Measurements from ENCODE around the gene NFATC1. TPM values are rescaled to one million over a fixed set of nuclear protein-coding genes. Genes with fewer than 3 reads are reported as not detected.
A peak's percentile ranks its signal among the peaks of the same experiment; 100 is the strongest.

The NFATC1 gene
- polyA plus RNA-seq (2013, experiment 1 of 2): 55.8 TPM
- 44.4 TPM for polyA plus RNA-seq (2013, experiment 2 of 2)

DNA sequence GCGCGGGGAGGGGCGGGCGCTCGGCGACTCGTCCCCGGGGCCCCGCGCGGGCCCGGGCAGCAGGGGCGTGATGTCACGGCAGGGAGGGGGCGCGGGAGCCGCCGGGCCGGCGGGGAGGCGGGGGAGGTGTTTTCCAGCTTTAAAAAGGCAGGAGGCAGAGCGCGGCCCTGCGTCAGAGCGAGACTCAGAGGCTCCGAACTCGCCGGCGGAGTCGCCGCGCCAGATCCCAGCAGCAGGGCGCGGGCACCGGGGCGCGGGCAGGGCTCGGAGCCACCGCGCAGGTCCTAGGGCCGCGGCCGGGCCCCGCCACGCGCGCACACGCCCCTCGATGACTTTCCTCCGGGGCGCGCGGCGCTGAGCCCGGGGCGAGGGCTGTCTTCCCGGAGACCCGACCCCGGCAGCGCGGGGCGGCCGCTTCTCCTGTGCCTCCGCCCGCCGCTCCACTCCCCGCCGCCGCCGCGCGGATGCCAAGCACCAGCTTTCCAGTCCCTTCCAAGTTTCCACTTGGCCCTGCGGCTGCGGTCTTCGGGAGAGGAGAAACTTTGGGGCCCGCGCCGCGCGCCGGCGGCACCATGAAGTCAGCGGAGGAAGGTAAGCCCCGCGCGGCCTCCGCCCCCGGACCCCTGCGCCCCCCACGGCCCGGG, at the start of gene NFATC1:
NFATC1 (plus strand) TSS at position 170 of the 644 bp plus-strand sequence; CDS start at position 465, 295 bp downstream.
- peak within 1 kb of the TSS; percentile 91 for H3K27ac ChIP-seq (ENCODE audit: low read depth, low read length, severe bottlenecking)
- no peaks in the 10 kb centered on the region for H3K9me3 ChIP-seq (ENCODE audit: control insufficient read depth, low read length)
- WGBS, 2 experiments (ENCODE audit: insufficient coverage in 2 of 2): 0% methylated on average over 56 to 57 of the region's 91 CpGs
- H3K36me3 ChIP-seq (ENCODE audit: control insufficient read depth, insufficient read depth, low read length): no peaks in the 10 kb centered on the region
- peak within 1 kb of the TSS; percentile 66 for H3K4me3 ChIP-seq (ENCODE audit: extremely low read depth, insufficient read depth, low read length, poor library complexity, severe bottlenecking)
- H3K4me1 ChIP-seq (ENCODE audit: control insufficient read depth, insufficient read depth, low read length, poor library complexity, severe bottlenecking): peaks cover 17% of the 10 kb centered on the region

DNA sequence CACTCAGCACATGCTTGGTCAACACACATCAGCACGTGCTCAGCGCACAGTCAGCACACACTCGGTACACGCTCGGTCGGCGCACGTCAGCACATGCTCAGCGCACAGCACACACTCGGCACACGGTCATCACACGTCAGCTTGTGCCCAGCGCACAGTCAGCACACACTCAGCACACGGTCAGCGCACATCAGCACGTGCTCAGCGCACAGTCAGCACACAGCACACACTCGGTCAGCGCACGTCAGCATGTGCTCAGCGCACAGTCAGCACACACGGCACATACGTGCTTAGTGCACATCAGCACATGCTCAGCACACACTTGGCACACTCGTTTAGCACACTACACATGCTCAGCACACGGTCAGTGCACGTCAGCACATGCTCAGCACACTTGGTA, 49.7 kb upstream of the NFATC1 start:
- H3K4me1 ChIP-seq (ENCODE audit: control insufficient read depth, insufficient read depth, low read length, poor library complexity, severe bottlenecking): no peaks in the 10 kb centered on the region

DNA sequence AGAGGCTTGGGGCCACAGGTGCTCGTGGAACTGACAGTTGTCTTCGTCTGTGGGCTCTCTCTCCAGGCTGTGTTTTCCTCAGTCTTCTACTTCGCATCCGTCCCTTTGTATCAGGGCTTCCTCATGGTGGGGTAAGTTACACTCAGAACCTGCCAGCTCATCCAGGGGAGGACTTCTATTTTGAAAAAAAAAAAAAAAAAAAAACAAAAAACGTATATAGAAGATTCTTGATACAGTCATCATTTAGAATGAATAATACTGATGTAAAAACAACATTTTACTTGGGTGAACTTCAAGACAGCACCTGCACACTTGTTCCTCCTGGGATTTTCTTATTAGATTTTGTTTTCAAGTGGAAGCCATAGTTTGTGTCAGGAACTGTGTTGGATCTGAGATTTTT, 47.7 kb upstream of the NFATC1 start:
- H3K4me1 ChIP-seq (ENCODE audit: control insufficient read depth, insufficient read depth, low read length, poor library complexity, severe bottlenecking): no peaks in the 10 kb centered on the region
- H3K9me3 ChIP-seq (ENCODE audit: control insufficient read depth, low read length): no peaks in the 10 kb centered on the region
- no peak overlapping the region for H3K27ac ChIP-seq (ENCODE audit: low read depth, low read length, severe bottlenecking)
- no peak overlapping the region for H3K4me3 ChIP-seq (ENCODE audit: extremely low read depth, insufficient read depth, low read length, poor library complexity, severe bottlenecking)
- H3K36me3 ChIP-seq (ENCODE audit: control insufficient read depth, insufficient read depth, low read length): peaks cover 45% of the 10 kb centered on the region
- 90 to 93% methylated on average over 2 of the region's 5 CpGs for WGBS, 2 experiments (ENCODE audit: insufficient coverage in 2 of 2)

More for the DNA sequence above, 49.7 kb upstream of the NFATC1 start:
- H3K27ac ChIP-seq (ENCODE audit: low read depth, low read length, severe bottlenecking): no peak overlapping the region
- 94 to 97% methylated on average over 26 of the region's 26 CpGs for WGBS, 2 experiments (ENCODE audit: insufficient coverage in 2 of 2)
- H3K36me3 ChIP-seq (ENCODE audit: control insufficient read depth, insufficient read depth, low read length): peaks cover 45% of the 10 kb centered on the region
- no peak overlapping the region for H3K4me3 ChIP-seq (ENCODE audit: extremely low read depth, insufficient read depth, low read length, poor library complexity, severe bottlenecking)
- H3K9me3 ChIP-seq (ENCODE audit: control insufficient read depth, low read length): no peaks in the 10 kb centered on the region

DNA sequence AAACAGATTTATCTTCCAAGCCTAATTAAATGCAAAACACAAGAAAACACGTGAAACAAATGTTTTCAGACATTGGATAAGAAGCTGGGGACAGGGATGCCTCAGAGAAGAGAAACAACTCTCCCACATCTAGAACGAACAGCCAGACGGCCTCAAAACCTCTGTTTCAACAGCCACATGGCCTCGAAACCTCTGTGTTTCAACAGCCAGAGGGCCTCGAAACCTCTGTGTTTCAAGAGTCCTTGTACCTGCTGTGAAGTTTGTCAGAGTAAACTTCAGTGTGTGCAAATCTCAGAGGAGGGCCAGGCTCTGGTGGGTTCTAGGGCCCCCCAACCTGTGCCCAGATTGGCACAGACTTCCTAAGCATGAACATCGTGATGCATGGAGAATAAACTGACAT, 43.3 kb upstream of the NFATC1 start:
- Histone ChIP-seq H3K4me1 (ENCODE audit: control insufficient read depth, insufficient read depth, low read length, poor library complexity, severe bottlenecking) (no peaks in the 10 kb centered on the region), H3K36me3 (ENCODE audit: control insufficient read depth, insufficient read depth, low read length) (peaks cover 9% of the 10 kb centered on the region), H3K4me3 (ENCODE audit: extremely low read depth, insufficient read depth, low read length, poor library complexity, severe bottlenecking) (no peak overlapping the region), H3K9me3 (ENCODE audit: control insufficient read depth, low read length) (no peaks in the 10 kb centered on the region), H3K27ac (ENCODE audit: low read depth, low read length, severe bottlenecking) (no peak overlapping the region)
- WGBS, 2 experiments (ENCODE audit: insufficient coverage in 2 of 2): 64 to 71% methylated on average over 4 to 5 of the region's 6 CpGs

DNA sequence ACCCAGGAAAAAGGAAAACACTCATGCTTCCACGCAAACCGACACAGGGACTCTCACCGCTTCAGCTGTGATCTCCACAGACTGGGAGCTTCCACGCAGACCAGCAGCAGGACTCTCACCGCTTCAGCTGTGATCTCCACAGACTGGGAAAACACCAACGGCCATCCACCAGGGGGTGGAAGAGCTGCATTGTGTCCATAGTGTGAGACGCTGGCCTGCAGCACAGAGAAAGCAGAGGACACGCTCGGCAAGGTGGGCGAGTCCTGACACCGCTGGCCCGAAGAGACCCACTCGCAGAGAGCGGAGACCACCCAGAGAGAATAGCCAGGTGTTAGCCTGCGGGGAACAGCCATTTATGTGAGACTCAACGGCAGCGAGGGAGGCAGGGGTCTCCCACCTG, 42.5 kb upstream of the NFATC1 start:
- Histone ChIP-seq H3K4me3 (ENCODE audit: extremely low read depth, insufficient read depth, low read length, poor library complexity, severe bottlenecking) (no peak overlapping the region), H3K4me1 (ENCODE audit: control insufficient read depth, insufficient read depth, low read length, poor library complexity, severe bottlenecking) (no peaks in the 10 kb centered on the region), H3K27ac (ENCODE audit: low read depth, low read length, severe bottlenecking) (no peak overlapping the region), H3K9me3 (ENCODE audit: control insufficient read depth, low read length) (no peaks in the 10 kb centered on the region), H3K36me3 (ENCODE audit: control insufficient read depth, insufficient read depth, low read length) (peaks cover 5% of the 10 kb centered on the region)
- 86 to 90% methylated on average over 17 of the region's 17 CpGs for WGBS, 2 experiments (ENCODE audit: insufficient coverage in 2 of 2)

DNA sequence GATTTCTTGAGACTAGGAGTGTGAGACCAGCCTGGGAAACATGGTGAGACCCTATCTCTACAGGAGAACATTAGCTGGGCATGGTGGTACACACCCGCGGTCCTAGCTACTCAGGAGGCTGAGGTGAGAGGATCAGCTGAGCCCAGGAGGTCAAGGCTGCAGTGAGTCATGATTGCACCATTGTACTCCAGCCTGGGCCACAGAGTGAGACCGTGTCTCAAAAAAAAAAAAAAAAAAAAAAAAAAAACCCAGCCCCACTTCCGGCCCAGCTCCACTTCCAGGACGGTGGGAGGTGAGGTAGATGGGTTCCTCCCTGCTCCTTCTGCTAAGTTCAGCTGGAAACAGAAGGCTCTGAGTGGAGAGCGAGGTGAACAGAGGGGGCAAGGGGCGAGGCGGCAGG, 41.4 kb upstream of the NFATC1 start:
- peaks cover 5% of the 10 kb centered on the region for H3K36me3 ChIP-seq (ENCODE audit: control insufficient read depth, insufficient read depth, low read length)
- H3K4me3 ChIP-seq (ENCODE audit: extremely low read depth, insufficient read depth, low read length, poor library complexity, severe bottlenecking): no peak overlapping the region
- H3K4me1 ChIP-seq (ENCODE audit: control insufficient read depth, insufficient read depth, low read length, poor library complexity, severe bottlenecking): no peaks in the 10 kb centered on the region
- no peak overlapping the region for H3K27ac ChIP-seq (ENCODE audit: low read depth, low read length, severe bottlenecking)
- no peaks in the 10 kb centered on the region for H3K9me3 ChIP-seq (ENCODE audit: control insufficient read depth, low read length)
- 85 to 94% methylated on average over 5 to 6 of the region's 8 CpGs for WGBS, 2 experiments (ENCODE audit: insufficient coverage in 2 of 2)

DNA sequence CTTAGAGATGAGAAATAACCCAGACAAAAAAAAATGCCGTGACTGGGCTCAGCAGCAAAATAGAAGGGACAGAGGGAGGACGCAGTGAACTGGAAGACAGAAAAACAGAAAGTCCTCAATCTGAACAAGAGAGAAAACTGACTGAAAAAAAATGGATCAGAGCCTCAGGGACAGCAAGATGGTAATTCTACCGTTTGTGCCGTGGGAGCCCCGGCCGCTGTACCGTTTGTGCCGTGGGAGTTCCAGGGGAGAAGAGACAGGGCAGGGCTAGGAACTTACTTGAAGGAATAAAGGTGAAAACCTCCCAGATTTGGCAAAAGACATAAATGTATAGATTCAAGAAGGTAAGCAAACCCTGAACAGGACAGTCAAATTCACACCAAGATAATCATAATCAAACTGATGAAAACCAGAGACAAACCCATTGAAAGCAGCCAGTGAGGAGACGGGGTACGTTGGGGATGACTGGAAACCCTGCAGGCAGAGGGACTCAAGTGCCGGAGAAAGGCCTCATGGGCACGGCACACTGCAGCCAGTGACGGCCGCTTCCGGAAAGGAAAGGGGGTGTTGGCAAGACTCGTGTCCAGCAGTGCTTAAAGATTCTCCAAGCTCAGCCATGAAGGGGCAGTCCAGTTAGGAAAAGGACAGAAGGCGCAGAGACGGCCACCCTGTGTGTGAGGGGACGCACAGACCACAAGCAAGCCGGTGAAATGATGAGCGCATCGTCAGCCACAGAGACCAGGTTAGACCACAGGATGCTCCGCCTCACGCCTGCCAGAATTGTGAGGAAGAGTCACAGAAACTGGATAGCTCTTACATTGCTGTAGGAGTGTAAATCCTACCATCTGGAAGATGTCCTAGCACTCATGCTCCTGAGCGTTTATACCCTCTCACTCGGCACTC, 40.0 kb upstream of the NFATC1 start:
- Histone ChIP-seq H3K4me3 (ENCODE audit: extremely low read depth, insufficient read depth, low read length, poor library complexity, severe bottlenecking) (no peak overlapping the region), H3K36me3 (ENCODE audit: control insufficient read depth, insufficient read depth, low read length) (peaks cover 12% of the 10 kb centered on the region), H3K9me3 (ENCODE audit: control insufficient read depth, low read length) (no peaks in the 10 kb centered on the region), H3K27ac (ENCODE audit: low read depth, low read length, severe bottlenecking) (no peak overlapping the region), H3K4me1 (ENCODE audit: control insufficient read depth, insufficient read depth, low read length, poor library complexity, severe bottlenecking) (no peaks in the 10 kb centered on the region)
- 89% methylated on average over 25 to 26 of the region's 26 CpGs for WGBS, 2 experiments (ENCODE audit: insufficient coverage in 2 of 2)

DNA sequence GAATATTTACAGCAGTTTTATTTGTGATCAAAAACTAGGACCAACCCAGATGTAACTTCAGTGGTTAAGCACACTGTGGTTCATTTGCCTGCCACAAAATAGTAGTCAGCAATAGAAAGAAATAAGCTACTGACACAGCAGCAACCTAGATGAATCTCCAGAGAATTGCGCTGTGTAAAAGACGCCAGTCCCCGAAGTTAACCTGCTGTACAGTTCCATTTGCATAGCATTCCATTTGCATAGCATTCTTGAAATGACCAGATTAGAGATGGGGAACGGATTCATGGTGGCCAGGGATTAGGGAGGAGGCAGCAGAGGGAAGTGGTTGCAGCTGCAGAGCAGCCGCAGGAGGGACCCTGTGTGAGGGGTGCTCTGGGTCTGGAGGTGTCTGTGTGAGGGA, 39.3 kb upstream of the NFATC1 start:
- Histone ChIP-seq H3K9me3 (ENCODE audit: control insufficient read depth, low read length) (no peaks in the 10 kb centered on the region), H3K36me3 (ENCODE audit: control insufficient read depth, insufficient read depth, low read length) (peaks cover 17% of the 10 kb centered on the region), H3K27ac (ENCODE audit: low read depth, low read length, severe bottlenecking) (no peak overlapping the region), H3K4me3 (ENCODE audit: extremely low read depth, insufficient read depth, low read length, poor library complexity, severe bottlenecking) (no peak overlapping the region), H3K4me1 (ENCODE audit: control insufficient read depth, insufficient read depth, low read length, poor library complexity, severe bottlenecking) (no peaks in the 10 kb centered on the region)
- 90 to 100% methylated on average over 1 to 3 of the region's 5 CpGs for WGBS, 2 experiments (ENCODE audit: insufficient coverage in 2 of 2)

DNA sequence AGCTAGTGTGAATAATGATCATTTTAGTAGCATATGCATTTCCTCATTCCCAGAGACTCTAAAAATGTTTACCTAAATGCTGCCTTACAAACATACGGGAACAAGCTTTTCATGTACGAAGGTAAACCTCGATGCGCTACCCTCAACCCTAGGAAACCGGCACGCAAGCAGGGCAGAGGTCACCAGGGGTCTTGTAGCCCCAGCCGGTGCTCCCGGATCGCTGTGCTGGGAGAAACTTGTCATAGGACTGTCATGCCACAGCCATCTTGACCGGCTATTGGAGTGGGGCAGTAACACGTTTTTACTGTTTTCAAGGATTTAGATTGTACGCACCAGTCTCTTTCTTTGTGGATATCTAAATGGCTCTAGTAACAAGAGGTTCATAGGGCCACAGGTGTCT, 34.8 kb upstream of the NFATC1 start:
- WGBS, 2 experiments (ENCODE audit: insufficient coverage in 2 of 2): 90 to 97% methylated on average over 11 to 12 of the region's 12 CpGs

DNA sequence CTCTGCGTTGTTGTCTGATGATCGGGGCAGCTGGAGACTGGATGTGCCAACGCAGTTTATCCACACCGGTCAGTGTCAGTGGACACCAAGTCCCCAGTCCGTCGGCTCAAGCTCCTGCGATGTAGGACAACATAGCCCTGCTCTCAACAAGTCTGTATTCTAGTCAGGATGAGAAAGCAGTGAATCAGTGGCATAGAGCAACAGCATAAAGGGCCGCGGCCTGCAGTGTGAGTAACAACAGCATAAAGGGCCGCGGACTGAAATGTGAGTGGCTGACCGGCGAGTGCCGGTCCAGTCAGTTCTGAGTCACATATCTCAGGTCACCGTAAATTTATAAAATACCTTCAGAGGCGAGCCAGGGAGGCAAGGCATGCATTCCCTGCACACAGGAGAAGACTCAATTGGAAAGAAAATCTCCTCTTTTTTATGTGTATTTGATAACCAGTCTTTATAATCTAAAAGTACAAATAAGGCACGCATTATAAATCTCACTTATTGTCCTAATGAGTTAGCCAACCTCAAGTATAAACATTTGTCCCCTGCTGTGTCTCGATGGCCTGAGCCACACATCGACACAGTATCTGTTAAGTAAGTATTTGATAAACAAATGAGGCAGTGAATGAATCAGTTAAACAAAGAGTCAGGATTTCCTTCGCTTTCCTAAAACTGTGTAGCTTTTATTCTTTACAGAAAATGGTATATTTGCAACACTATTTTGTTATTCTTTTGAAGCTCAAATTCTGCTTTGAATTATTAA, 33.8 kb upstream of the NFATC1 start:
- WGBS, 2 experiments (ENCODE audit: insufficient coverage in 2 of 2): 87 to 88% methylated on average over 16 of the region's 20 CpGs

More for the DNA sequence above, 34.8 kb upstream of the NFATC1 start:
- Histone ChIP-seq H3K9me3 (ENCODE audit: control insufficient read depth, low read length) (no peaks in the 10 kb centered on the region), H3K4me1 (ENCODE audit: control insufficient read depth, insufficient read depth, low read length, poor library complexity, severe bottlenecking) (no peaks in the 10 kb centered on the region), H3K36me3 (ENCODE audit: control insufficient read depth, insufficient read depth, low read length) (peaks cover 31% of the 10 kb centered on the region), H3K4me3 (ENCODE audit: extremely low read depth, insufficient read depth, low read length, poor library complexity, severe bottlenecking) (no peak overlapping the region), H3K27ac (ENCODE audit: low read depth, low read length, severe bottlenecking) (no peak overlapping the region)

More for the DNA sequence above, 33.8 kb upstream of the NFATC1 start:
- no peaks in the 10 kb centered on the region for H3K9me3 ChIP-seq (ENCODE audit: control insufficient read depth, low read length)
- no peak overlapping the region for H3K4me3 ChIP-seq (ENCODE audit: extremely low read depth, insufficient read depth, low read length, poor library complexity, severe bottlenecking)
- H3K4me1 ChIP-seq (ENCODE audit: control insufficient read depth, insufficient read depth, low read length, poor library complexity, severe bottlenecking): no peaks in the 10 kb centered on the region
- H3K27ac ChIP-seq (ENCODE audit: low read depth, low read length, severe bottlenecking): no peak overlapping the region
- H3K36me3 ChIP-seq (ENCODE audit: control insufficient read depth, insufficient read depth, low read length): peaks cover 34% of the 10 kb centered on the region
